IMR-90 (cell line): ENCODE measurements around the gene LMNTD2. TPM values are rescaled to one million over a fixed set of nuclear protein-coding genes. Genes with fewer than 3 reads are reported as not detected.

Experiments used
- ATAC-seq: fragments of 200-7000 bp; cut with Tn5 transposase; 2 replicates; pipeline ENCODE4 v1.9.1; 2020; ENCODE audit warnings: low read depth, mild to moderate bottlenecking, moderate library complexity
- BruUV-seq: library from RNA; stranded (reverse); fragments of 400-500 nt; replicated peaks from 2 replicates; lab custom pipeline; 2021; lab: Mats Ljungman, UMichigan
- CTCF ChIA-PET: fragments of 300-600 bp; formaldehyde crosslinking; extraction: SDS; loops from one replicate; lab custom pipeline; 2021; ENCODE audit warnings: antibody characterized with exemption; lab: Yijun Ruan, JAX
- POLR2A ChIA-PET: fragments of 300-600 bp; sonication (Branson Sonifier 250); formaldehyde crosslinking; loops from one replicate; lab custom pipeline; 2022; ENCODE audit warnings: antibody characterized with exemption; ENCODE audit not compliant: unreplicated experiment; lab: Charles Lee
- DNase-seq: peaks from one replicate; pipeline ENCODE4 v3.0.0; 2013
- H2AFZ ChIP-seq: replicated peaks from 2 replicates; pipeline ENCODE3; 2013; ENCODE audit warnings: low read length, mild to moderate bottlenecking; ENCODE audit not compliant: poor library complexity
- H2AK5ac ChIP-seq: 2 replicates; pipeline ENCODE4 v1.6.1; 2013; ENCODE audit warnings: low read depth, low read length, inconsistent platforms
- H2AK9ac ChIP-seq: replicated peaks from 2 replicates; pipeline ENCODE3; 2013; ENCODE audit warnings: mild to moderate bottlenecking, low read depth, low read length, moderate library complexity; ENCODE audit not compliant: poor library complexity
- H2BK120ac ChIP-seq: 2 replicates; pipeline ENCODE4 v1.6.1; 2013; ENCODE audit warnings: low read depth, low read length, inconsistent platforms
- H2BK15ac ChIP-seq: 3 replicates; pipeline ENCODE4 v1.6.1; 2013; ENCODE audit warnings: low read depth, low read length, inconsistent platforms
- H2BK20ac ChIP-seq: 2 replicates; pipeline ENCODE4 v1.6.1; 2013; ENCODE audit warnings: low read depth, mild to moderate bottlenecking, inconsistent platforms, low read length, moderate library complexity
- H2BK5ac ChIP-seq: 2 replicates; pipeline ENCODE4 v1.6.1; 2013; ENCODE audit warnings: mild to moderate bottlenecking, low read depth, low read length, inconsistent platforms; ENCODE audit not compliant: poor library complexity, severe bottlenecking
- H3K14ac ChIP-seq: replicated peaks from 2 replicates; pipeline ENCODE4 v1.6.1; 2013; ENCODE audit warnings: low read depth, low read length, inconsistent platforms
- H3K18ac ChIP-seq: 2 replicates; pipeline ENCODE4 v1.6.1; 2013; ENCODE audit warnings: low read depth, low read length, control low read depth
- H3K23ac ChIP-seq: 2 replicates; pipeline ENCODE4 v1.6.1; 2013; ENCODE audit warnings: low read depth, low read length, inconsistent platforms
- H3K27ac ChIP-seq: 2 replicates; pipeline ENCODE4 v1.5.1; 2013; ENCODE audit warnings: mild to moderate bottlenecking, control low read depth, low read length; ENCODE audit not compliant: insufficient read depth
- H3K27me3 ChIP-seq: 2 replicates; pipeline ENCODE4 v1.6.1; 2013; ENCODE audit warnings: low read length; ENCODE audit not compliant: control insufficient read depth, insufficient read depth
- H3K36me3 ChIP-seq: 2 replicates; pipeline ENCODE4 v1.6.1; 2013; ENCODE audit warnings: low read length, mixed read lengths; ENCODE audit not compliant: control insufficient read depth, insufficient read depth
- H3K4ac ChIP-seq: 2 replicates; pipeline ENCODE4 v1.6.1; 2013; ENCODE audit warnings: low read depth, low read length, inconsistent platforms
- H3K4me1 ChIP-seq: 2 replicates; pipeline ENCODE4 v1.6.1; 2013; ENCODE audit warnings: low read length, mixed read lengths; ENCODE audit not compliant: control insufficient read depth, insufficient read depth
- H3K4me2 ChIP-seq: 2 replicates; pipeline ENCODE4 v1.6.1; 2013; ENCODE audit warnings: low read depth, mild to moderate bottlenecking, control low read depth, low read length, moderate library complexity
- H3K4me3 ChIP-seq: 2 replicates; pipeline ENCODE4 v1.5.1; 2013; ENCODE audit warnings: low read depth, mild to moderate bottlenecking, control low read depth, low read length, moderate library complexity; ENCODE audit not compliant: insufficient read depth
- H3K56ac ChIP-seq: 2 replicates; pipeline ENCODE4 v1.6.1; 2013; ENCODE audit warnings: low read length, inconsistent platforms; ENCODE audit not compliant: insufficient read depth; ENCODE audit errors: extremely low read depth
- H3K79me1 ChIP-seq, 2 experiments: 2 replicates each; pipeline ENCODE4 v1.6.1; 2013; ENCODE audit warnings: low read length in 2 of 2, inconsistent platforms in 1 of 2, low read depth in 1 of 2
- H3K9ac ChIP-seq: 2 replicates; pipeline ENCODE4 v1.6.1; 2013; ENCODE audit warnings: low read depth, low read length, control low read depth
- H3K9me1 ChIP-seq: 2 replicates; pipeline ENCODE4 v1.6.1; 2013; ENCODE audit warnings: low read length, inconsistent platforms; ENCODE audit not compliant: insufficient read depth
- H3K9me3 ChIP-seq: 2 replicates; pipeline ENCODE4 v1.6.1; 2013; ENCODE audit warnings: low read length; ENCODE audit not compliant: control insufficient read depth, insufficient read depth
- H4K20me1 ChIP-seq: 2 replicates; pipeline ENCODE4 v1.6.1; 2013; ENCODE audit warnings: low read length, inconsistent platforms; ENCODE audit not compliant: insufficient read depth
- H4K5ac ChIP-seq: 2 replicates; pipeline ENCODE4 v1.6.1; 2013; ENCODE audit warnings: mild to moderate bottlenecking, low read depth, low read length, control low read depth
- H4K8ac ChIP-seq, 2 experiments: 2 replicates each; pipeline ENCODE4 v1.6.1; 2013; ENCODE audit warnings: low read depth in 2 of 2, low read length in 2 of 2, control low read depth in 1 of 2, inconsistent platforms in 1 of 2
- H4K91ac ChIP-seq: 2 replicates; pipeline ENCODE4 v1.6.1; 2013; ENCODE audit warnings: low read depth, low read length, inconsistent platforms; ENCODE audit not compliant: insufficient read depth
- BHLHE40 ChIP-seq: fragments of 150-350 bp; IDR thresholded peaks from 2 replicates; pipeline ENCODE4 v1.6.1; 2016; ENCODE audit warnings: mild to moderate bottlenecking, low read depth, low read length
- CEBPB ChIP-seq: IDR thresholded peaks from 2 replicates; pipeline ENCODE4 v1.6.1; 2012; ENCODE audit warnings: low read depth, low read length, improper control_type of control experiment
- CHD1 ChIP-seq: IDR thresholded peaks from 2 replicates; pipeline ENCODE4 v1.6.1; 2012; ENCODE audit warnings: low read depth, low read length, improper control_type of control experiment
- FOS ChIP-seq: fragments of 150-350 bp; IDR thresholded peaks from 2 replicates; pipeline ENCODE4 v1.6.1; 2016; ENCODE audit warnings: low read depth, low read length
- MAFK ChIP-seq: IDR thresholded peaks from 2 replicates; pipeline ENCODE4 v1.6.1; 2012; ENCODE audit warnings: low read depth, low read length, improper control_type of control experiment
- MAZ ChIP-seq: IDR thresholded peaks from 2 replicates; pipeline ENCODE4 v1.6.1; 2012; ENCODE audit warnings: low read depth, mild to moderate bottlenecking, low read length, improper control_type of control experiment, moderate library complexity, borderline replicate concordance
- NFE2L2 ChIP-seq: fragments of 150-350 bp; IDR thresholded peaks from 2 replicates; pipeline ENCODE4 v1.6.1; 2016; ENCODE audit warnings: low read depth, mild to moderate bottlenecking, low read length
- POLR2A ChIP-seq: IDR thresholded peaks from 2 replicates; pipeline ENCODE4 v1.6.1; 2012; ENCODE audit warnings: mild to moderate bottlenecking, low read depth, low read length
- RAD21 ChIP-seq: IDR thresholded peaks from 2 replicates; pipeline ENCODE4 v1.6.1; 2012; ENCODE audit warnings: low read length, improper control_type of control experiment
- RCOR1 ChIP-seq: IDR thresholded peaks from 2 replicates; pipeline ENCODE4 v1.6.1; 2012; ENCODE audit warnings: mild to moderate bottlenecking, low read length, improper control_type of control experiment; ENCODE audit not compliant: insufficient replicate concordance
- RFX5 ChIP-seq: IDR thresholded peaks from 2 replicates; pipeline ENCODE4 v1.8.0; 2012; ENCODE audit warnings: low read depth, mild to moderate bottlenecking, low read length, moderate library complexity
- SMC3 ChIP-seq: fragments of 150-350 bp; IDR thresholded peaks from 2 replicates; pipeline ENCODE4 v1.6.1; 2016; ENCODE audit warnings: low read depth, mild to moderate bottlenecking, antibody characterized with exemption, low read length, moderate library complexity
- WGBS, 2 experiments: methylation state at CpG; one replicate each; pipeline versions ENCODE4 v1.1.5 to v1.1.7; 2013; ENCODE audit warnings: missing lambda C conversion rate in 2 of 2; ENCODE audit not compliant: insufficient read length in 1 of 2; ENCODE audit errors: extremely low coverage in 2 of 2; 5-methylcytosine and 5-hydroxymethylcytosine counted together
- dilution Hi-C: fragments of 300-500 bp; cut with HindIII; formaldehyde crosslinking; loops from one replicate; pipeline ENCODE4 v1.14.3; 2018; ENCODE audit warnings: low sequenced_read_pairs; ENCODE audit not compliant: unreplicated experiment
- in situ Hi-C: fragments of 300-500 bp; cut with MboI; formaldehyde crosslinking; loops from 3 replicates; pipeline ENCODE4 v1.14.3; 2019; ENCODE audit warnings: low sequenced_read_pairs, inconsistent platforms, mixed read lengths
- intact Hi-C: fragments of 100-400 bp; cut with micrococcal nuclease; formaldehyde crosslinking; loops from 2 replicates; pipeline ENCODE4 v1.10.0; 2022
- polyA plus RNA-seq, 3 experiments: library from polyadenylated mRNA; depleted of rRNA; stranded (reverse); fragments of >200 nt; gene quantifications; 2 replicates each; pipeline ENCODE4 v1.2.3, GENCODE V29; 2012; ENCODE audit warnings: low replicate concordance in 1 of 3
- total RNA-seq: library from RNA; depleted of rRNA; stranded (reverse); fragments of >200 nt; gene quantifications from 2 replicates; pipeline ENCODE4 v1.2.3, GENCODE V29; 2012
- TF ChIP-seq, protein P1 (sequence below): fragments of 150-350 bp; IDR thresholded peaks from 2 replicates; pipeline ENCODE4 v1.6.1; 2017; ENCODE audit warnings: mild to moderate bottlenecking, antibody characterized with exemption, low read length, low read depth
- TF ChIP-seq, protein P2 (sequence below): conservative IDR thresholded peaks from 2 replicates; pipeline ENCODE4 v1.5.1; 2012; ENCODE audit warnings: mild to moderate bottlenecking, low read depth, low read length, improper control_type of control experiment
- TF ChIP-seq, protein P3 (sequence below): fragments of 150-350 bp; IDR thresholded peaks from 2 replicates; pipeline ENCODE4 v1.6.1; 2016; ENCODE audit warnings: low read depth, mild to moderate bottlenecking, low read length, moderate library complexity, borderline replicate concordance

The LMNTD2 gene
- total and polyA plus RNA-seq, 2 of the 4 experiments (the other 2 are of a cell fraction), result 0.18 to 1.3 TPM

DNA sequence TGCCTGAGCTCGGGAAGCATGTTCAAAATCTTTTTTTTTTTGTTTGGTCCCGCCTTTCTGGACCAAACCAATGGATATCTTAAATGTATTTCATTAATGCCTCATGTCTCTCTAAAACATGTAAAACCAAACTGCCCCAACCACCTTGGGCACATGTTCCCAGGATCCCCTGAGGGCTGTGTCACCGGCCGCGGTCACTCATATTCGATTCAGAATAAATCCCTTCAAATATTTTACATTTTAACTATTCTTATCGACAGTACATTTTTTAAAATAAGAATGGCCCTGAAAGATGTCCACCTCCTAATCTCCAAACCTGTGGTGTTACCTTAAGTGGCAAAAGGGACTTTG lies 55.6 kb downstream of the LMNTD2 start:
- Histone ChIP-seq H4K5ac (no peak overlapping the region; the same call in 1 of the 2 replicates), H2AK5ac (no peak overlapping the region; the same call in 1 of the 2 replicates), H4K91ac (no peak overlapping the region), H3K23ac (peak overlapping the region; percentile 30), H4K20me1 (peaks cover 15% of the 10 kb centered on the region), H3K9ac (no peak overlapping the region), H3K27ac (no peak overlapping the region), H2AK9ac (peak overlapping the region; percentile 68), H3K14ac (no peak overlapping the region), H2BK15ac (no peak overlapping the region), H3K27me3 (no peaks in the 10 kb centered on the region), H3K9me3 (no peaks in the 10 kb centered on the region), H3K4me1 (peaks cover 12% of the 10 kb centered on the region), H3K56ac (no peak overlapping the region), H3K4ac (peak overlapping the region; percentile 76), H2BK120ac (no peak overlapping the region), H3K4me3 (peak overlapping the region; percentile 29; the same call in 1 of the 2 replicates), H3K9me1 (peaks cover 5% of the 10 kb centered on the region), H3K36me3 (peaks cover 23% of the 10 kb centered on the region), H4K8ac (peak overlapping the region; percentile 10 to 40; a peak in 1 of 4 replicates), H3K4me2 (peak overlapping the region; percentile 67), H2BK5ac (no peak overlapping the region), H2BK20ac (no peak overlapping the region), H3K79me1 (peaks cover 31 to 81% of the 10 kb centered on the region in 2 experiments), H3K18ac (no peak overlapping the region), H2AFZ (no peak overlapping the region)
- BruUV-seq, result no TSS peak
- TF ChIP-seq FOS (no peak), CHD1 (no peak), RAD21 (no peak), NFE2L2 (no peak), POLR2A (no peak), SMC3 (no peak), MAFK (no peak), BHLHE40 (no peak), CEBPB (no peak), RCOR1 (no peak), RFX5 (no peak), MAZ (no peak)
- TF ChIP-seq, protein P1, sequence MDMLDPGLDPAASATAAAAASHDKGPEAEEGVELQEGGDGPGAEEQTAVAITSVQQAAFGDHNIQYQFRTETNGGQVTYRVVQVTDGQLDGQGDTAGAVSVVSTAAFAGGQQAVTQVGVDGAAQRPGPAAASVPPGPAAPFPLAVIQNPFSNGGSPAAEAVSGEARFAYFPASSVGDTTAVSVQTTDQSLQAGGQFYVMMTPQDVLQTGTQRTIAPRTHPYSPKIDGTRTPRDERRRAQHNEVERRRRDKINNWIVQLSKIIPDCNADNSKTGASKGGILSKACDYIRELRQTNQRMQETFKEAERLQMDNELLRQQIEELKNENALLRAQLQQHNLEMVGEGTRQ, result no peak
- TF ChIP-seq, protein P2, sequence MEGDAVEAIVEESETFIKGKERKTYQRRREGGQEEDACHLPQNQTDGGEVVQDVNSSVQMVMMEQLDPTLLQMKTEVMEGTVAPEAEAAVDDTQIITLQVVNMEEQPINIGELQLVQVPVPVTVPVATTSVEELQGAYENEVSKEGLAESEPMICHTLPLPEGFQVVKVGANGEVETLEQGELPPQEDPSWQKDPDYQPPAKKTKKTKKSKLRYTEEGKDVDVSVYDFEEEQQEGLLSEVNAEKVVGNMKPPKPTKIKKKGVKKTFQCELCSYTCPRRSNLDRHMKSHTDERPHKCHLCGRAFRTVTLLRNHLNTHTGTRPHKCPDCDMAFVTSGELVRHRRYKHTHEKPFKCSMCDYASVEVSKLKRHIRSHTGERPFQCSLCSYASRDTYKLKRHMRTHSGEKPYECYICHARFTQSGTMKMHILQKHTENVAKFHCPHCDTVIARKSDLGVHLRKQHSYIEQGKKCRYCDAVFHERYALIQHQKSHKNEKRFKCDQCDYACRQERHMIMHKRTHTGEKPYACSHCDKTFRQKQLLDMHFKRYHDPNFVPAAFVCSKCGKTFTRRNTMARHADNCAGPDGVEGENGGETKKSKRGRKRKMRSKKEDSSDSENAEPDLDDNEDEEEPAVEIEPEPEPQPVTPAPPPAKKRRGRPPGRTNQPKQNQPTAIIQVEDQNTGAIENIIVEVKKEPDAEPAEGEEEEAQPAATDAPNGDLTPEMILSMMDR, result no peak
- TF ChIP-seq, protein P3, sequence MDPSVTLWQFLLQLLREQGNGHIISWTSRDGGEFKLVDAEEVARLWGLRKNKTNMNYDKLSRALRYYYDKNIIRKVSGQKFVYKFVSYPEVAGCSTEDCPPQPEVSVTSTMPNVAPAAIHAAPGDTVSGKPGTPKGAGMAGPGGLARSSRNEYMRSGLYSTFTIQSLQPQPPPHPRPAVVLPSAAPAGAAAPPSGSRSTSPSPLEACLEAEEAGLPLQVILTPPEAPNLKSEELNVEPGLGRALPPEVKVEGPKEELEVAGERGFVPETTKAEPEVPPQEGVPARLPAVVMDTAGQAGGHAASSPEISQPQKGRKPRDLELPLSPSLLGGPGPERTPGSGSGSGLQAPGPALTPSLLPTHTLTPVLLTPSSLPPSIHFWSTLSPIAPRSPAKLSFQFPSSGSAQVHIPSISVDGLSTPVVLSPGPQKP, result no peak
- no CpG with 5 or more reads among the region's 7 CpGs for WGBS, 2 experiments
- intact Hi-C loops, result no loop called here
- in situ Hi-C loops, result no loop called here
- ATAC-seq (no peak), DNase-seq (no peak)
- ChIA-PET CTCF (interaction anchor here (1.3 kb wide), 1 partner anchor 35 kb away, joined by 5 read pairs; no protein-coding TSS in a partner anchor), POLR2A (no interaction called here)
- dilution Hi-C loops, result no loop called here
